HepG2 (cell line): ENCODE results near the gene C2orf15. TPM values are rescaled to one million over a fixed set of nuclear protein-coding genes. Genes with fewer than 3 reads are reported as not detected.

Experiments used
- CEBPG ChIP-seq: IDR thresholded peaks from 2 replicates; pipeline ENCODE4 v1.6.1; 2016
- EED ChIP-seq: sonication (generic); formaldehyde crosslinking; IDR thresholded peaks from 2 replicates; pipeline ENCODE4 v1.5.0; 2020; ENCODE audit warnings: mild to moderate bottlenecking, missing genetic modification reagents
- FLYWCH1 ChIP-seq: sonication (generic); formaldehyde crosslinking; IDR thresholded peaks from 2 replicates; pipeline ENCODE4 v1.8.1; 2023; ENCODE audit warnings: mild to moderate bottlenecking, missing genetic modification reagents
- HIVEP1 ChIP-seq: sonication (generic); formaldehyde crosslinking; IDR thresholded peaks from 2 replicates; pipeline ENCODE4 v1.4.0; 2020; ENCODE audit warnings: mild to moderate bottlenecking, missing genetic modification reagents
- IRF1 ChIP-seq: sonication (generic); formaldehyde crosslinking; IDR thresholded peaks from 2 replicates; pipeline ENCODE4 v1.4.0; 2020; ENCODE audit warnings: low read depth, mild to moderate bottlenecking, missing genetic modification reagents
- IRF9 ChIP-seq: sonication (generic); formaldehyde crosslinking; IDR thresholded peaks from 2 replicates; pipeline ENCODE4 v1.8.0; 2022; ENCODE audit warnings: missing genetic modification reagents, mild to moderate bottlenecking, borderline replicate concordance
- JUND ChIP-seq: sonication (generic); formaldehyde crosslinking; IDR thresholded peaks from 2 replicates; pipeline ENCODE4 v1.8.0; 2022; ENCODE audit warnings: mild to moderate bottlenecking, missing genetic modification reagents
- MIER2 ChIP-seq: IDR thresholded peaks from 2 replicates; pipeline ENCODE4 v1.6.1; 2016; ENCODE audit warnings: missing biosample characterization, missing genetic modification reagents
- NKX3-1 ChIP-seq: sonication (generic); formaldehyde crosslinking; IDR thresholded peaks from 2 replicates; pipeline ENCODE4 v1.5.0; 2020; ENCODE audit warnings: missing genetic modification reagents
- RAD21 ChIP-seq: fragments of 450-650 bp; formaldehyde crosslinking; IDR thresholded peaks from 2 replicates; pipeline ENCODE4 v1.5.0; 2020; ENCODE audit warnings: mild to moderate bottlenecking
- SMYD3 ChIP-seq: sonication (generic); formaldehyde crosslinking; IDR thresholded peaks from 2 replicates; pipeline ENCODE4 v1.8.1; 2023; ENCODE audit warnings: mild to moderate bottlenecking, missing genetic modification reagents
- SOX6 ChIP-seq, 2 experiments: fragments of 450-650 bp in 1 of 2; sonication (generic) in 1 of 2; formaldehyde crosslinking in 1 of 2; IDR thresholded peaks; 2 replicates each; pipeline versions ENCODE4 v1.4.0 to v1.6.1; 2017 to 2020; ENCODE audit warnings: antibody characterized with exemption in 1 of 2, mild to moderate bottlenecking in 1 of 2, missing genetic modification reagents in 1 of 2
- SP4 ChIP-seq: sonication (generic); formaldehyde crosslinking; IDR thresholded peaks from 2 replicates; pipeline ENCODE4 v1.8.1; 2023; ENCODE audit warnings: mild to moderate bottlenecking, missing genetic modification reagents
- TFE3 ChIP-seq: IDR thresholded peaks from 2 replicates; pipeline ENCODE4 v1.6.1; 2016
- THAP8 ChIP-seq: sonication (generic); formaldehyde crosslinking; IDR thresholded peaks from 2 replicates; pipeline ENCODE4 v1.5.1; 2020; ENCODE audit warnings: missing genetic modification reagents, mild to moderate bottlenecking, borderline replicate concordance
- TRAFD1 ChIP-seq: sonication (generic); formaldehyde crosslinking; IDR thresholded peaks from 2 replicates; pipeline ENCODE4 v1.5.1; 2020; ENCODE audit warnings: missing genetic modification reagents, mild to moderate bottlenecking, borderline replicate concordance
- ZBTB3 ChIP-seq: sonication (generic); formaldehyde crosslinking; IDR thresholded peaks from 2 replicates; pipeline ENCODE4 v1.4.0; 2020; ENCODE audit warnings: low read depth, mild to moderate bottlenecking, moderate library complexity, missing genetic modification reagents, borderline replicate concordance
- ZFYVE20 ChIP-seq: sonication (generic); formaldehyde crosslinking; IDR thresholded peaks from 2 replicates; pipeline ENCODE4 v1.8.0; 2023; ENCODE audit warnings: low read depth, mild to moderate bottlenecking, moderate library complexity, missing genetic modification reagents, borderline replicate concordance
- ZNF530 ChIP-seq: sonication (generic); formaldehyde crosslinking; IDR thresholded peaks from 2 replicates; pipeline ENCODE4 v1.5.0; 2020; ENCODE audit warnings: low read depth, mild to moderate bottlenecking, missing genetic modification reagents
- ZNF570 ChIP-seq: sonication (generic); formaldehyde crosslinking; IDR thresholded peaks from 2 replicates; pipeline ENCODE4 v1.4.0; 2020; ENCODE audit warnings: mild to moderate bottlenecking, missing genetic modification reagents, borderline replicate concordance
- ZNF572 ChIP-seq: sonication (generic); formaldehyde crosslinking; IDR thresholded peaks from 2 replicates; pipeline ENCODE4 v1.5.1; 2020; ENCODE audit warnings: mild to moderate bottlenecking, missing genetic modification reagents
- ZNF678 ChIP-seq: sonication (generic); formaldehyde crosslinking; IDR thresholded peaks from 2 replicates; pipeline ENCODE4 v1.4.0; 2020; ENCODE audit warnings: mild to moderate bottlenecking, missing genetic modification reagents
- ZSCAN31 ChIP-seq: sonication (generic); formaldehyde crosslinking; IDR thresholded peaks from 2 replicates; pipeline ENCODE4 v1.5.0; 2020; ENCODE audit warnings: low read depth, mild to moderate bottlenecking, missing genetic modification reagents
- polyA plus RNA-seq, 8 experiments: library from polyadenylated mRNA; depleted of rRNA in 3 of 8; stranded (reverse) in 7 of 8; unstranded in 1 of 8; fragments of >200 nt; fragmentation: Illumina TruSeq in 4 of 8; extraction: Trizol in 4 of 8; gene quantifications; 2 replicates each; pipeline versions ENCODE4 v1.2.1 to v1.2.3, GENCODE V29; 2011 to 2016; ENCODE audit warnings: low read depth in 4 of 8, missing spikeins in 1 of 8, mixed read lengths in 1 of 8; ENCODE audit not compliant: insufficient read depth in 1 of 8
- total RNA-seq, 5 experiments: library from RNA; depleted of rRNA; stranded (reverse); fragments of >200 nt; fragmentation: Illumina TruSeq; extraction: Trizol; gene quantifications; 2 replicates each; pipeline ENCODE4 v1.2.3, GENCODE V29; 2016; ENCODE audit warnings: low read depth in 1 of 5

The C2orf15 gene
- total and polyA plus RNA-seq, 2 of the 13 experiments (the other 11 are each of a cell fraction or from before 2014, with no cell fraction given) = 5.5 to 8.3 TPM

- TF ChIP-seq SP4 = peak; percentile 97
- peak; percentile 81 for TF ChIP-seq JUND
- peak; percentile 96 for TF ChIP-seq HIVEP1
- TF ChIP-seq TRAFD1 (CRISPR knock-in tag) = no peak; the same call in 1 of the 2 replicates
- no peak for TF ChIP-seq ZNF530 (CRISPR knock-in tag)
- TF ChIP-seq ZBTB3 = 0 out of 2 replicates have a peak, but pooled peaks have one; percentile 76
- TF ChIP-seq ZFYVE20 (CRISPR knock-in tag) = 0 out of 2 replicates have a peak, but pooled peaks have one; percentile 81
- TF ChIP-seq ZSCAN31 (CRISPR knock-in tag) = peak; percentile 99
- TF ChIP-seq ZNF572 (CRISPR knock-in tag) = peak; percentile 96
- TF ChIP-seq ZNF570 (CRISPR knock-in tag) = 0 out of 2 replicates have a peak, but pooled peaks have one; percentile 68
- peak; percentile 96 for TF ChIP-seq TFE3 (CRISPR knock-in tag)
- TF ChIP-seq SMYD3 (CRISPR knock-in tag) = peak; percentile 99
- TF ChIP-seq IRF9 = peak; percentile 97
- peak; percentile 50; the same call in 1 of the 2 replicates for TF ChIP-seq RAD21
- TF ChIP-seq SOX6 (IDR thresholded peaks at IDR 0.05) = no peak
- peak; percentile 82 for TF ChIP-seq SOX6 (CRISPR knock-in tag; IDR thresholded peaks at IDR 0.05)
- peak; percentile 92; the same call in 1 of the 2 replicates for TF ChIP-seq ZNF678
- peak; percentile 99 for TF ChIP-seq EED (CRISPR knock-in tag)
- TF ChIP-seq IRF1 = no peak; the same call in none of the 2 replicates
- no peak; the same call in 1 of the 2 replicates for TF ChIP-seq FLYWCH1
- peak; percentile 59 for TF ChIP-seq MIER2 (CRISPR knock-in tag)
- TF ChIP-seq THAP8 (CRISPR knock-in tag) = no peak; the same call in 1 of the 2 replicates
- 0 out of 2 replicates have a peak, but pooled peaks have one; percentile 60 for TF ChIP-seq CEBPG (CRISPR knock-in tag)
- TF ChIP-seq NKX3-1 (CRISPR knock-in tag) = peak; percentile 77
Observed at GRCh38 chr2:99154643-99155536, 13.4 kb downstream of the C2orf15 start, which contains the start of the genes LIPT1 and TSGA10 (continued).
